ENCODE data around the gene ACAD9.
"Not testable (repeated sequence)": the region's sequence is repeated elsewhere in the genome, so short reads cannot be mapped to it uniquely, and the experiment has no call there.

ACAD9 gene

GRCh38 chr3:128858167-128858566, 21.3 kb upstream of the ACAD9 start:
- H3K4me1 ChIP-seq = no peaks in the 10 kb centered on the region
- H3K36me3 ChIP-seq = peaks cover 48% of the 10 kb centered on the region
- no peak for TF ChIP-seq Cebpa-rat (IDR thresholded peaks at IDR 0.05)
- H3K9ac ChIP-seq = no peak overlapping the region
- H3K27ac ChIP-seq = no peak overlapping the region
- peaks cover 92% of the 10 kb centered on the region for H3K9me3 ChIP-seq
- no peak overlapping the region for H3K4me2 ChIP-seq
- H3K27me3 ChIP-seq = no peaks in the 10 kb centered on the region
- no peak overlapping the region for H3K4me3 ChIP-seq
- H4K20me1 ChIP-seq = no peaks in the 10 kb centered on the region

GRCh38 chr3:128859630-128860029, 19.8 kb upstream of the ACAD9 start:
- Histone ChIP-seq H3K4me3 (peak overlapping the region; percentile 8; the same call in 1 of the 2 replicates), H3K36me3 (peaks cover 48% of the 10 kb centered on the region), H3K4me2 (no peak overlapping the region), H4K20me1 (no peaks in the 10 kb centered on the region), H3K27ac (no peak overlapping the region), H3K27me3 (no peaks in the 10 kb centered on the region), H3K9ac (no peak overlapping the region), H3K4me1 (peaks cover 3% of the 10 kb centered on the region; the same call in 1 of the 2 replicates), H3K9me3 (peaks cover 77% of the 10 kb centered on the region)
- no peak for TF ChIP-seq Cebpa-rat (IDR thresholded peaks at IDR 0.05)

GRCh38 chr3:128861491-128861890, 17.9 kb upstream of the ACAD9 start:
- Histone ChIP-seq H3K27me3 (no peaks in the 10 kb centered on the region), H3K27ac (no peak overlapping the region), H3K9ac (no peak overlapping the region), H3K4me3 (no peak overlapping the region), H4K20me1 (no peaks in the 10 kb centered on the region), H3K4me1 (peaks cover 7% of the 10 kb centered on the region; the same call in 1 of the 2 replicates), H3K36me3 (peaks cover 48% of the 10 kb centered on the region), H3K4me2 (no peak overlapping the region), H3K9me3 (peaks cover 58% of the 10 kb centered on the region)
- no peak for TF ChIP-seq Cebpa-rat (IDR thresholded peaks at IDR 0.05)

- Histone ChIP-seq H3K27ac (no peak overlapping the region), H3K4me2 (no peak overlapping the region), H4K20me1 (no peaks in the 10 kb centered on the region), H3K9ac (no peak overlapping the region), H3K4me3 (no peak overlapping the region), H3K4me1 (peaks cover 7% of the 10 kb centered on the region; the same call in 1 of the 2 replicates), H3K36me3 (peaks cover 36% of the 10 kb centered on the region), H3K9me3 (peaks cover 38% of the 10 kb centered on the region), H3K27me3 (no peaks in the 10 kb centered on the region)
- no peak for TF ChIP-seq Cebpa-rat (IDR thresholded peaks at IDR 0.05)
Measured at GRCh38 chr3:128863560-128863959, 15.9 kb upstream of the ACAD9 start.

- Histone ChIP-seq H3K4me2 (no peak overlapping the region), H3K27ac (no peak overlapping the region), H4K20me1 (no peaks in the 10 kb centered on the region), H3K4me3 (no peak overlapping the region), H3K27me3 (no peaks in the 10 kb centered on the region), H3K9me3 (peaks cover 29% of the 10 kb centered on the region), H3K4me1 (peaks cover 7% of the 10 kb centered on the region; the same call in 1 of the 2 replicates), H3K9ac (no peak overlapping the region), H3K36me3 (peaks cover 28% of the 10 kb centered on the region)
- no peak for TF ChIP-seq Cebpa-rat (IDR thresholded peaks at IDR 0.05)
Measured at GRCh38 chr3:128864351-128864811, 15.0 kb upstream of the ACAD9 start.

- not testable (repeated sequence) for H3K4me3 ChIP-seq, H3K27ac ChIP-seq
- peaks cover 22% of the 10 kb centered on the region for H3K9me3 ChIP-seq
Measured at GRCh38 chr3:128864849-128865804, 14.3 kb upstream of the ACAD9 start.

GRCh38 chr3:128867200-128868125, 12.0 kb upstream of the ACAD9 start:
- peaks cover 7% of the 10 kb centered on the region; the same call in 1 of the 2 replicates for H3K4me1 ChIP-seq
- no peak overlapping the region for H3K4me3 ChIP-seq
- no peak overlapping the region for H3K27ac ChIP-seq
- H3K9ac ChIP-seq = no peak overlapping the region
- H3K27me3 ChIP-seq = no peaks in the 10 kb centered on the region
- no peaks in the 10 kb centered on the region for H4K20me1 ChIP-seq
- no peaks in the 10 kb centered on the region for H3K9me3 ChIP-seq
- H3K4me2 ChIP-seq = no peak overlapping the region
- no peak for TF ChIP-seq Cebpa-rat (IDR thresholded peaks at IDR 0.05)
- no peaks in the 10 kb centered on the region; the same call in 1 of the 2 replicates for H3K36me3 ChIP-seq

More at GRCh38 chr3:128864849-128865804, 14.3 kb upstream of the ACAD9 start:
- H3K4me2 ChIP-seq, H3K27me3 ChIP-seq, H3K9ac ChIP-seq, H4K20me1 ChIP-seq, H3K4me1 ChIP-seq: not testable (repeated sequence)
- peaks cover 21% of the 10 kb centered on the region for H3K36me3 ChIP-seq

GRCh38 chr3:128870347-128870746, 9.1 kb upstream of the ACAD9 start:
- no peaks in the 10 kb centered on the region for H3K36me3 ChIP-seq
- no peak overlapping the region for H3K27ac ChIP-seq
- H3K4me3 ChIP-seq = no peak overlapping the region
- peaks cover under 1% of the 10 kb centered on the region; the same call in 1 of the 2 replicates for H3K4me1 ChIP-seq
- H4K20me1 ChIP-seq = no peaks in the 10 kb centered on the region
- no peak overlapping the region for H3K9ac ChIP-seq
- H3K9me3 ChIP-seq = no peaks in the 10 kb centered on the region
- H3K4me2 ChIP-seq = no peak overlapping the region
- TF ChIP-seq Cebpa-rat (IDR thresholded peaks at IDR 0.05) = no peak
- H3K27me3 ChIP-seq = no peaks in the 10 kb centered on the region

GRCh38 chr3:128872282-128872681, 7.1 kb upstream of the ACAD9 start:
- no peak overlapping the region for H3K4me2 ChIP-seq
- H4K20me1 ChIP-seq = no peaks in the 10 kb centered on the region
- H3K4me1 ChIP-seq = peaks cover 9% of the 10 kb centered on the region
- no peak overlapping the region for H3K9ac ChIP-seq
- H3K9me3 ChIP-seq = no peaks in the 10 kb centered on the region
- H3K4me3 ChIP-seq = no peak overlapping the region
- H3K27me3 ChIP-seq = no peaks in the 10 kb centered on the region
- H3K27ac ChIP-seq = no peak overlapping the region
- TF ChIP-seq Cebpa-rat (IDR thresholded peaks at IDR 0.05) = no peak
- H3K36me3 ChIP-seq = no peaks in the 10 kb centered on the region

Measured in BLaER1 (cell line).